ENCODE results near the gene HES4.

The HES4 gene

DNA sequence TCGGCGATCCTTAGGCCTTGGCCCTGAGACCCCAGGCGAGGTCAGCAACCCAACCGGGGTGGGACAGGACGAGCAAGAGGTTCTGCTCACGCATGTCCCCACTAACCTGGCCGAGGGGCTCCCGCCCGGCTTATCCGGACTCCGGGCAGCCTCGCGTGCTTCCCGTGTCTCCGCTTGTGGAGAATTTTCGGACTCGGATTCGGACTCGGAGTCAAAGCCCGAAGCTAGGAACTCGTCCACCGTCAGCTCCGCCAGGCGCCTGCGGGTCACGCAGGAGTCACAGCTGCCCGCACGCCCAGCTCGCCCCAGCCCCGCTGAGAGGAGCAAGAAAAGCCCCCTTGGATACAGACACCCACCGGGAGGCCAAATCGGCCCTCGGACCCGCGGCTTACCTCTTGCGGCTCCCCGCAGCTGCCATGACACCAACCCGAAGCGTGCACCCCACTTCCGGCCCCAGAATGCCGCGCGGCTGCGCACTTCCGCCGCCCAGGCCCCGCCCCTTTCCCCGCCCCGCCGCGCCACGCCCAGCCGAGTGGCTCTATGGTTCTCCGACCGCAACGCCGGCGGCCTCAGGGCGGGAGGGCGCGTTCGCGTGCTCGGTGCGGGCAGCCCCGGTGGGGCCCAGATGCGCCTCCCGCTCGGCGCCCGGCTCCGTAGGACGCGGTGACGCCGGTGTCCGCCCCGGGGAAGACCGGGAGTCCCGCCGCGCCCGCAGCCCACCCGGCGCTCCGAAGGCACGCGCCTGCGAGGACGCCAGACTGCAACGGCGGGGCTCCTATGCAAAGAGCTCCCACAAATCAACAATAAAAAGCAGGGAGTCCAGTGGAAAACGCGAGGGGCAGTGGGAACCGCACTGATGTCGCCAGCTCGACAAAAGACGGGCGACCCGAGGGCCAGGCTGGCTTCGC, 40.8 kb downstream of the HES4 start, which contains the start of gene NOC2L:
Gene NOC2L, minus strand, starts transcription at position 434 of the 908 bp plus-strand sequence. Its CDS starts 16 bp downstream, at position 418.
- DNase-seq (ENCODE audit: extremely low spot score, insufficient read length, low read depth) (peak; percentile 90), FAIRE-seq (peak; percentile 93)

DNA sequence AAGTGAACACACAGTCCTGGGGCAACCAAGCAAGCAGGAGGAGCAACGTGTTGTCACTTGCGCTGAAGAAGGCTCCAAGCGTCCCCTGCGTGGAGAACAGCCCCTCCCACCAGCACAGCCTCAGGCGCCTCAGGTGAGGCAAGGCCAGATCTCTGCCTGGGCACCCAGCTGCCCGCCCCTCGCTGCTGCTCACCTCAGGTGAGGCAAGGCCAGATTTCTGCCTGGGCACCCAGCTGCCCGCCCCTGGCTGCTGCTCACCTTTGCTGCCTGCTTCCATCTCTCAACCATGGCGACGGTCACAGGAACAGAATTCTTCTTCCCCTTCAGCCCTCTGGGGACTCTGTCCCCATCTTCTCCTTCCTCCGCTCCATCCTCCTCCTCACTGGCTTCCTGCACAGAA, 43.3 kb downstream of the HES4 start:
- no peak for FAIRE-seq
- no peak for DNase-seq (ENCODE audit: extremely low spot score, insufficient read length, low read depth)

DNA sequence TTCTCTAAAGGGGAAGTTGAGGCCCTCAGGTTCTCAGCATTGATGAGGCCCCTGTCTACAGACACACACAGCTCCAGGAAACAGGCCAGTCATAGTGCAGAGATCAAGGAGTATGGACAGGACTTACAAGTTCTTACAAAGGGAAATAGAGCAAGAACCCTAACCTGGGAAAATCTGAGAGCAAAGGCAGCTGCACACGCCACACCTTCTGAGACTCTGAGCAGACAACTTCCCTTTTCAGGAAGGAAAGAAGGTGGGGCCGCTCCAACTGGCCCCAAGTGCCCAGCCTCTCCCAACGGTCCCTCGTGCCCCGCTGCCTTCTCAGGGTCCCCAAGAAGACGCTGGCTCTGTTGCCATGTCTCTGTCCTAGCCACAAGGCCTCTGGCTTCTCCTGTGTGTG, 44.4 kb downstream of the HES4 start:
- DNase-seq (ENCODE audit: extremely low spot score, insufficient read length, low read depth): no peak
- no peak for FAIRE-seq

DNA sequence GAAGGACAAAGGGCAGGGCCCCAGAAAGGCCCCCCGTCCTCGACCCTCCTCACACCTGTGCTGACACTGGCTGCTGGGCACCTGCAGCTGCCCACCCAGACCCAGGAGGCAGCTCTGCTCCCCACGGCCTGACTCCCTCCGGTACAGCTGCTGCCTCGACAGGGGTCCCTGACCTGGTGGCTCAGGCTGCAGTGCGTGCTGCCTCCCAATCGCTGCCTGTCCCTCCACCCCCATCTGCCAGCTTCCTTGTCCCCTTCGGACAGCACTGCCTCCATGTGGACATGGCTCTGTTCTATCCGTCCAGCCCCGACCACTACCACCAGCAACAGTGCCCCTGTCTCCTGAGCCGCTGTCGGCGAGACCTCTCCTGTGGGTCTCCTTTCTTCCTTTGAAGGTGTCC, 45.0 kb downstream of the HES4 start:
- DNase-seq (ENCODE audit: extremely low spot score, insufficient read length, low read depth): no peak
- FAIRE-seq: no peak

DNA sequence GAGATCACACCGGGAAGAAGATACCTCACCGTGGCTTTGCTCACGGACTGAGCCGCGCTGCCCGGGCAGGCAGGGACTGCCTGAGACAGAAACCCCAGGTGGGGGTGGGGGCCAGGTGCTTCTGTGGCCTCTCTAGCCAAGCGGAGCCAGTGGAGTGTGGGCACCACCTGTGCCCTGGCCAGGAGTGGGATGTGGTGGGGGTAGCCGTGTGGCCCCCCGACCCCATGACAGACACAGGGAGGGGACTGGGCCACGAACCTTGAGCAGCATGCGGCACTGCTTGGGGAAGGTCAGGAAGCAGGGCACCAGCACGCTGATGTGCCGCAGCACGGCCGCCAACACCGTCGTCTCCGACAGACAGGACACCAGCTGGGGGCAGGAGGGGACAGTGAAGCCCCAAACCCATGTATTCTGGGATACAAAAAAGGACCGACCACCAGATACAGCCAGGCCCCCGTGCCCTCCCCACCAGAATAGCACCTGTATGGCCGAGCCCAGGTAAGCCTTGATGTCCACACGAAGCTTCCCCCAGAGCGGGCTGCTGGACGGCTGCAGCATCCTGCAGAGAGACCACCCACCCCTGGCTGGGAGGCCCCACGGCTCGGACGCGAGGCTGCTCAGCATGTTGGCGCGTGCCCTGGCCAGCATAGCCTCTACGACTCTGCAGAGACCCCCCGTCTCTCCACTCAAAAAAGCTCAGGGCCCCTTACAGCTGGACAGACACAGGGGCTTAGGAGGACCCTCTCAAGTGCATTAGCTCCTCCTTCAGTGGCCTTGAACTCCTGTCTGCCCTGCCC, 46.2 kb downstream of the HES4 start:
- FAIRE-seq (no peak), DNase-seq (ENCODE audit: extremely low spot score, insufficient read length, low read depth) (no peak)

DNA sequence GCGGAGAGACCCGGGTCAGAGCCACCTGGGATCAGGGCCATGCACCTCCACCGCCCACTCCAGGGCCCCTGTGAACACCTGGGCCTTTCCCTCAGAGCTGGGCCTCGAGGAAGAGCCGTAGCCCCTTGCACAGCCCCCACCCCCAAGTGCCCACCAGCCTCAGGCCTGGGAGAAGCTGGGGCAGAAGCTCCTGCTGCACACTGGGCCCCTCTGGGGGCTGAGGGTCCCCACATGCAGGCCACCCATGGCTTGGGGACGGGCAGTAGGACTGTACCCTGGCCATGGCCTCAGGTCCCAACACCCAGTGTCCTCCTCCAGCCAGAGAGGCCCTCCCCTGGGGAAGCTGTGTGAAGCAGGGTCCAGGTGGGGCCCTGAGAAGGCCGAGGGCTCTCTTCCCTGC, 47.3 kb downstream of the HES4 start:
- no peak for FAIRE-seq

DNA sequence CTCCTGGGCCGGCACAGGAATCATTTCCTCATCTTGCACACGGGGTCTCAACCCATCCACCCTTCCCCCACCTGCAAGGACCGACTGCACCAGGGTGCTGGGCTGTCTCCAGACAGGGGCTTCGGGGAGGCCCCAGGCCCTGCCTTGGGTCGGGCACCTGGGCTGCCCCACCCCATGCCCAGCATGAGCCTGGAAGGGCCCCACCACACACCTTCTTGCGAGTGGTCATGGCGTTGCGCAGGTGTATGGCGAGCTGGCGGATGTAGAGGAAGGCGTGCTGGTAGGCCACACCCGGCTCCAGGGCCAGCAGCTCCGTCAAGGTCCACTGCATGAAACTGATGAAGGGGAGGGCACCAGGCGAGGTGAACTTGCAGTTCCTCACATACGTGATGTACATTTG, 47.7 kb downstream of the HES4 start:
- FAIRE-seq (no peak), DNase-seq (ENCODE audit: extremely low spot score, insufficient read length, low read depth) (no peak)

More for the DNA sequence above, 47.3 kb downstream of the HES4 start:
- no peak for DNase-seq (ENCODE audit: extremely low spot score, insufficient read length, low read depth)

DNA sequence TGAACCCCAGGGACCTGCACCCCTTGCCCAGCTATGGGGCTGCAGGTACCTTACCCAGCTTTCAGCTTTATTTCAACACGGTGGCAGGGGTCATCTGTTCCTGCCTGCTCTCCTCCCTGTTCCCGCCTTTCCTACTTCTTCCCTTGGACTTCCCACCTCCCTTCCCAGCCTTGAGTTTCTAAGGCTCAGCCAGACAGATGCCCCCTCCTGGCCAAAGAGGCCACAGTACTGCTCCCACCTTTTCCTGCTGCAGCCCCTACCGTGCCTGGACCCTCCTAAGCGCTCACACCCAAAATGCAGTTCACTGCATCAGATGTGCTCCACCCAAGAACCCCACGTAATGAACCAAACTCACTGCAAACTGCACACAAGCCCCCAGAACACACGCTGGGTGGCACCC, 48.5 kb downstream of the HES4 start:
- FAIRE-seq (no peak), DNase-seq (ENCODE audit: extremely low spot score, insufficient read length, low read depth) (no peak)

DNA sequence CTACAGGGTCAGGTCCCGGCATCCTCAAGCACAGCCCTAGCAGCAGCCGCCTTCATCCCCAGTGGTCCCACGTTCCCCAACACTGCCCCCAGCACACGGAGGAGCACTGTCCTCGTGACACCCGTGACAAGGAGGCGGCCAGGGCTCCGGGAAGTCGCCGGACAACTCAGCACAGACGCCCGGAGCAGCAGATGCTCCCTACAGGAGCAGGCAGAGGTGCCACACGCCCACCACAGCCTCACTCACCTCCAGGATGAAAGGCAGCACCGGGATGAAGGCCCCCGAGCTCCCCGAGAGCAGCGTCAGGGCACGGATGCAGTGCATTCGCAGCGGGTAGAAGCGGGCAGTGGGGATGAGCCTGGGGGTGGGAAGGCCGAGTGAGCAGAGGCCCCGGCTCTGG, 49.0 kb downstream of the HES4 start:
- DNase-seq (ENCODE audit: extremely low spot score, insufficient read length, low read depth): no peak

DNA sequence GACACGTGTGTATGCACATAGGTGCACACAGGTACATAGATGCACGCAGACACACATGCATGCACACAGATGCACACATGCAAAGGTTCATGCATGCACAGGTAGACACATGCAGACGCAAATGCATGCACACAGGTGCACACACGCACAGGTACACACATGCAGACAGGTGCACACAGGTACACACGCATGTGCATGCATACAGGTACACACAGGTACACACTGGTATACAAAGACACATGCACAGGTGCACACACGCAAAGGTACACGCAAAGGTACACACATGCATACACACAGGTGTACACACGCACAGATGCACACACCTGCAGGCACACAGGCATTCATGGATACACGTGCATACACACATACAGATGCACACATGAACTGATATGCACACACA, 49.6 kb downstream of the HES4 start:
- DNase-seq (ENCODE audit: extremely low spot score, insufficient read length, low read depth) (no peak), FAIRE-seq (no peak)

More for the DNA sequence above, 49.0 kb downstream of the HES4 start:
- FAIRE-seq: no peak
